ENCODE data around the gene RAB3C.

DNA sequence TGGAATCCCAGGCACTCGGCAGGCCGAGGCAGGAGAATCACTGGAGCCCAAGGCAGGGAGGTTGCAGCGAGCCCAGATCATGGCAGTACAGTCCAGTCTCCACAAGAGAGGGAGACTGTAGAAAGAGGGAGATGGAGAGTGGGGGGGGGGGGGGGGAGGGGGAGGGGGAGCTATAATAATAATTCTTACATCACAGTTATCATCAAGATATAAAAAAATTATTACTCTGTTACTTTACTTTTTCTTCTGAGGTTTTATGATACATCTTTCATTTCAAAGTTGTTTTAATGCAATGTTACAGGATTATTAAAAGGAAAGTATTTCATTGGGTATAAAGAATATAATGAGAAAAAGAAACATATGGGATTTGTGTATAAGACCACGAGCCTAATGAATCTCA is 17.8 kb upstream of the RAB3C start:
- TF ChIP-seq CTCF (IDR thresholded peaks at IDR 0.05) (no peak), POLR2A (IDR thresholded peaks at IDR 0.05) (no peak)
